HG03565 (cell line): ENCODE data around the gene ETFB.

Source experiments
- ATAC-seq: cut with Tn5 transposase; IDR thresholded peaks from one replicate; pipeline ENCODE4 v1.9.1; 2021; ENCODE audit warnings: mild to moderate bottlenecking, moderate library complexity; ENCODE audit not compliant: unreplicated experiment

The ETFB gene

DNA sequence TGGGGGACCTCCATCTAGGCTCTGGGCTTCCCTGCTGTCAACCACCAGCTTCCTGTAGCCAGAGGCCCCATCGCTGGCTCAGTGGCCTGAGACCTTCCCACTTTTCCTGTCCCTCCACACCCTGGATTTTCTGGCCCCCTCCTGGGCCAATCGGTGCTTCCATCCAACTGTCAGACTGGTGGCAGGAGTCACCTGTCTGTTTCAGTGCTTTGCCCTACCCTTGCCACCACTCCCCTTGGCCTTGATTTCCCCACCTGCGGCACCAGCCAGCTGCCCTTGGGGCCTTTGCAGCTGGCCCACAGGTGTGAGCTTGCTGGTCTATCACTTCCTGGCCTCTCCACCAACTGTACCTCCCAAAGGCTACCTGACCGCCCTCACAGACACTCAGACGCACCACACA lies 36.8 kb downstream of the ETFB start:
- ATAC-seq = no peak

DNA sequence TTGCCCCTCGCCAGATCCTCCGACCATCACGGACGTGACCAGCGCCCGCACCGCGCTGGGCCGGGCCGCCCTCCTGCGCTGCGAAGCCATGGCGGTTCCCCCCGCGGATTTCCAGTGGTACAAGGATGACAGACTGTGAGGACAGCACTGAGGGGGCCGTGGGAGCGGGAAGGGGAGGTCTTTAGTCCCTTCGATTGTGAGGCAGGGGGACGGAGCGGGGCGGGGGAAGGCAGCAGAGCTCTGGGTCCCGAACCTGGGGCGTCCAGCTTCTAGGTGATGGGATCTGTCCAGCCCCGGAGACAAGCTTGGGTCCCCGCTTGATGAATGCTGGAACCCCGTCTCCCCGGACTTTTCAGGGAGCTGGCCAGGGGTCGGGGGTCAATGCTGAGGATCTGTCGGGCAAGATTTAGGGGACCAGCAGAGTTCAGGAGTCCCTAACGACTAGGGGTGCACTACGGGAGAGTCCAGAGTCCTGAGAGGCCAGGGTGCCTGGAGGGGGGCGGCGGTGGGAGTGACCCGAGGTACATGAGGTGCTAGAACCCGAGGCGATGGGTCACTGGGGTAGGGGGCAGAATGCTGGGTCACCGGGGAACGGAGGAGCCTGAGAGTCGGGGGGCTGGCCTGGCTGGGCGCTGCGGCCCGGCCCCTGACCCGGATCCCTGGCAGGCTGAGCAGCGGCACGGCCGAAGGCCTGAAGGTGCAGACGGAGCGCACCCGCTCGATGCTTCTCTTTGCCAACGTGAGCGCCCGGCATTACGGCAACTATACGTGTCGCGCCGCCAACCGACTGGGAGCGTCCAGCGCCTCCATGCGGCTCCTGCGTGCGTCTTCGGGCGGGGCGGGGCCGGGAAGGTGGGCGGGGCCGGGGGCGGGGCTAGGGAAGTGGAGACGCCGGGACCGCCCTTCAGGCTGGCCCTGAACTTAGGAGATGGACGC lies 38.9 kb downstream of the ETFB start:
- no peak for ATAC-seq

DNA sequence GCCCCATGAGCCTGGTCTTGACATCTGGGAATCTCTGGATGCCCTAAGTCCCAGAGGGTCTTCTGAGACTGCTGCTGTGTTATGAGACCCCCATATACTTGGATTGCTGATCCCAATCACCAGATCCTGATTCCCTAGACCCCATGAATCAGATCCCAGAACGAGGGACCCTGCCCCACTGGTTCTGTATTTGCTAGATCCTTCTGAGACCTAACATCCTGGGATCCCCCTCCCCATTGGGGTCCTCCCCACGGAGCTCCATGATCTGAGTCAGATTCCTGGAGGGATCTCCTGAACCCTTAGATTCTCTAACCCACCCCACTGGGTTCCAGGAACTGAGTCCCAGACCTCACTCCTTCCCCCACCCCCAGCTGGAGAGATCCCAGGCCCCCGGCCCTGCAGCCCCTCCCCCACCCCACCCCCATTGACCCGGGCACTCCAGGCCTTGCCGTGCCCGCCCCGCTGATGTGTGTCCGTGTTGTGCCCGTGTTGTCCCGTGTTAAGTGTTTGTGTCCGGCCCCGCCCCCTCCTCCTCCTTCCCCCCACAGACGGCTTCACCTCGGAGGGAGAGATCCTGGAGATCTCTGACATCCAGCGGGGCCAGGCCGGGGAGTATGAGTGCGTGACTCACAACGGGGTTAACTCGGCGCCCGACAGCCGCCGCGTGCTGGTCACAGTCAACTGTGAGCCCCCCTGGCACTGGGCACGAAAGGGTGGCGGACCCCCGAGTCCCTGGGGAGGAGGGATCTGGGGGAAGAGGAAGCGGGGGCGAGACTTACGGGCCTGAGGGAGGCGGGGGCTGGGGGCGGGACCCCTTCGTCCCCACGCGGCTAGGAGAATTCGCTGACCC lies 39.7 kb downstream of the ETFB start:
- ATAC-seq = no peak

DNA sequence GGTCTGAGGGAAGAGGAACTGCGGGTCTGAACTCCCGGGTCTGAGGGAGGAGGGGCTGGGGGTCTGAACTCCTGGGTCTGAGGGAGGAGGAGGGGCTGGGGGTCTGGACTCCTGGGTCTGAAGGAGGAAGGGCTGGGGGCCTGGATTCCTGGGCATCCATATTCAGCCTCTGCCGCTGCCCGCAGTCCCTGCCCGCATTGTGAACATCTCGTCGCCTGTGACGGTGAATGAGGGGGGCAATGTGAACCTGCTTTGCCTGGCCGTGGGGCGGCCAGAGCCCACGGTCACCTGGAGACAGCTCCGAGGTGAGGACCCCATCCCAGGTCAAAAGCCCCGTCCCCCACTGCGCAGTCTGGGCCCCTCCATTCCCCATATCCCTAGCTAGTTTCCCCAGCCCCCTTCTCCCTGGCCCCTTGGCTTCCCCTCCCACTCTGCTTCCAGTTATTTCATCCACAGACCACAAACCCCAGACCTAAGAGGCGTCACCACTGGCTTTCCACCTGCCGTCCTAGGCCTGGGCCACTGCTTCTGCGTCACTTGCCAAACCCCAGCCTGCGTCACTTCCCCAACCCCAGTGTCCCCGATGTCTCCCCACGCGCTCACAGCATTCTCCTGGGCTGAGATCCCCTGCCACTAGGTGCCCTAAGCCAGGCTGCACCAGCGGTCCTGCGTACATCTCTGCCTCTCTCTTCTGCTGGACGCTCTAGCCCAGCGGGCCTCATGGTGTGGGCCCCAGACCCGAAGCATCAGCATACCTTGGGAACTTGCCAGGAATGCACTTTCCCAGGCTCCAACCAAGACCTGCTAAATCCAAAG lies 40.8 kb downstream of the ETFB start:
- ATAC-seq = no peak

DNA sequence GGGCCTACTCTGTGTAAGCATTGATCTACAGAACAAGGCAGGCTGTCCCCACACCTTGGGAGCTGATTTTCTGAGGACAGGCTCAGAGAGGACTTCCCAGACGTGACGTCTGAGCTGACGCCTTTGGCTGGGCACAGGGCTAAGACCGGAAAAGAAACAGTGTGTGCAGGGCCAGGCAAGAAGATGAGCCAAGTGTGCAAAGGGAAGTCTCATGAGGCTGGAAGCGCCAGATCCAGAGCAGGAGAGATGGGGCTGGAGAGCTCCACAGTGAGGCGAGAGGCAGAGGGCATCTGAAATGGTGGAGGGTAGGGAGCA lies 42.1 kb downstream of the ETFB start:
- no peak for ATAC-seq

DNA sequence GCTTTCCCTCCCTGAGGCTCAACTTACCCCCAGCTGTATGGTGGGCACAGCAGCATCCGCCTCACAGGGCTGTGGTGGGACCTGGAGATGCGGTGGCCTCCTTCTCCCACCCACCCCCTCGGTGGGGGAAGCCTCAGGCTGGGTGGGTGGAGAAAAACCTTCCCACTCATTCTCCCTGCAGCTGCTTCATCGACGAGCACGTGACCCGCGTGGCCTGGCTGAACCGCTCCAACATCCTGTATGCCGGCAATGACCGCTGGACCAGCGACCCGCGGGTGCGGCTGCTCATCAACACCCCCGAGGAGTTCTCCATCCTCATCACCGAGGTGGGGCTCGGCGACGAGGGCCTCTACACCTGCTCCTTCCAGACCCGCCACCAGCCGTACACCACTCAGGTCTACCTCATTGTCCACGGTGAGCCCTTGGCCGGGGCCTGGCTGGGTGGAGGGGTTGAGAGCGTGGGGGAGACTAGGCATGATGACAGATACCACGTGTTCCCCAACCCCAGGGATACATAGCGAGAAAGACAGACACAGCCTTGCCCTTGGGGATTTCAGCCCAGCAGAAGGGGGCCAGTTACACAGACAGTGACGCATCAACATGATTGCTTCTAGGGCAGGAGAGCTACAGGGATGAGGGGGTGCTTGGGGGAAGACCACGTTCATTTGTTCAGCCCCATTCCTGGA lies 42.6 kb downstream of the ETFB start:
- no peak for ATAC-seq

DNA sequence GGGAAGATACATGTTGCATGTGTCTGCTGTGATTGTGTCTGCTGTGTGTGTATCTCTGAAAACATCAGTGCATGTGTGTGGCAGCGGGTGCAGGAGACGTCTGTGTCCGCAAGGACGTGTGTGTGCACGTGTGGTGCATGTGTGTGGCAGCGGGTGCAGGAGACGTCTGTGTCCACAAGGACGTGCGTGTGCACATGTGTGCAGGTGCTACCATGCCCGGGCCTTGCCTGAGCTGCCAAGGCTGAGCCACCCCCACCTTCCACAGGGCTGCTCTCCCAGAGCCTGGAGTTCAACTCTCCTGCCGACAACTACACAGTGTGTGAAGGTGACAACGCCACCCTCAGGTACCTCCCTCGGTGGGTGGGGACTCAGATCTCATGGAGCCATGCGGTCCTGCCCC lies 44.4 kb downstream of the ETFB start:
- ATAC-seq = no peak

DNA sequence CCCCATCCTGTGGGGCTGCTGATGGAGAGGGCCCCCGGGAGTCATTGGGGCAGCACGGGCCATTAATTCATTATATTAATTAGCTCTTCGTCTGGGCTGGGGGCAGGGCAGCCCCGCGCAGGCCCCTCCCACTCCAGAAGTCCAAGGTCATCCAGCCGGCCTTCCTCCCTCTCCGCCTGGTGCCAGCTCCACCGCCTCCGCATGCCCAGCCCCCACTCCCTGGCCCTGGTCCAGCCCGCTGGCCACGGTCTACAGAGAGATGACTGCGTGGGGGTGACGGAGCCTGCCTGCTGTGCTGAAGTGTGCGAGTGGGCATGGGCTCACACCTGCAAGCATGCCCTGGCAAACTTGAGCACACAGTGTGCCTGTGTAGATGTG lies 45.9 kb downstream of the ETFB start:
- no peak for ATAC-seq

DNA sequence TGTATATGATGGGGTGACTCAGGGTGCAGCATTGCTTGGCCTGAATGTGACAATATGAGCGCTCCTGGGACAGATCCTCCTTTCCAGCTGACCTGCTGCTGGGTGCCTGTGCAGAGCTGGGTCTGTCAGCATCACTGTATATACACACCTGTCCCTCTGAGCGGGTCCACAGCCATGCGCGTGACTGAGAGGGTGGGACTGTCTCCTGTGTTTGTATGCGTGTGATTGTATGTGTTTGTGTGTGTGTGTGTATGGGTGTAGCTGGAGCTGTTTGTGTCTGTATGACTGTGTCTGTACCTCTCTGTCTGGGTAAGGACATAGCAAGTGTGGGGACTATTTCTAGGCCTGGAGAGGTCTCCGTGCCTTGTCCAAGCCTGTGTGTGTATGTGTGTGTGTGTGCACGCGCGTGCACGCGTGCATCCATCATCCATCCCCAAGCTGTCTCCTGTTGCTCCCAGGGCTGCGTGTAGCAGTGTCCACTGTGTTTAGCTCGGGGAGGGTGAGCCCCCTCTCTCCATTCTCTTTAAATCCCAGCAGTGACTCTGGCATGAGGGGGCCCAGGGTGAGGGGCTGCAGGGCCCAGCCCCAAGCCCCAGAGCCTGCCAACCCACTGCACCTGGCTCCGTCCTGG lies 46.4 kb downstream of the ETFB start:
- ATAC-seq = no peak

DNA sequence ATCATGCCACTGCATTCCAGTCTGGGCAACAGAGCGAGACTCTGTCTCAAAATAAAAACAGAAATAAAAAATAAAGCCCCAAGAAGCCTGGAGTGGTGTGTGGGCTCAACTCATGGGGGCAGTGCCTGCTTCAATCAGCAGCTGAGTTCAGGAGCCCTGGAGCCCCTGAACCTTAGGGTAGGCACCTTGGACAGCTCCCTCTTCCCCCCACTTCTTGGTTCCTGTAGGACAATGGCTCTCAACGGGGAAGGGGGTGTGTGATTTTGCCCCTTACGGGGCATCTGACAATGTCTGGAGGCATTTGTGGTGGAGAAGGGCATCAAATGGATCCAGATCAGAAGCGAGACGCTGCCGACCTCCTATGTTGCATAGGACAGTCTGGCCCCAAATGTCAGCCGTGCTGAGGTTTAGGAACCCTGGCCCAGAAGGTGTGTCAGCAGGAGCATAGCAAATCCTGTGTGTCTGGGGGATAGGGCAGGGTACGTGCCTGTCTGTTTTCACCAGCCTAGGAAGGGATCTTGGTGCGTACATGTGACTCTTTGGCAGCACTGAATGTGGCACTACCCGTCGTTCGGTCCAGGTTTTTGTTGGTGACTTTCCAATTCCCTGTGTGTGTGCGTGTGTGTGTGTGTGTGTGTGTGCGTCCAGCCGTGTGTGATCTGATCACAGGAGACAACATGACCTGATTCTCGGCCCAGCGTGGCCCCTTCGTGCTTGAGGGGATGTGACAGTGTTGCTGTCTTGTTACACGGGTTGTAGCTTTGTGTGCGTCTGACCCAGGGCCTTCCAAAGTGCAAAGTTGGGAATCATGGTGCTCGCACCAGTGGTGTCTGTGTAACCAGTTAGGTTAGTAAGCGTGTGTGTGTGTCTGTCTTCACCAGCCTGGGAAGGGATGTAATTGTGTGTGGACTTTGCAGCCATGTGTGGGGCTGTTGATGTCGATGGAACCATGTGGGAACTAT lies 47.2 kb downstream of the ETFB start:
- ATAC-seq = no peak

DNA sequence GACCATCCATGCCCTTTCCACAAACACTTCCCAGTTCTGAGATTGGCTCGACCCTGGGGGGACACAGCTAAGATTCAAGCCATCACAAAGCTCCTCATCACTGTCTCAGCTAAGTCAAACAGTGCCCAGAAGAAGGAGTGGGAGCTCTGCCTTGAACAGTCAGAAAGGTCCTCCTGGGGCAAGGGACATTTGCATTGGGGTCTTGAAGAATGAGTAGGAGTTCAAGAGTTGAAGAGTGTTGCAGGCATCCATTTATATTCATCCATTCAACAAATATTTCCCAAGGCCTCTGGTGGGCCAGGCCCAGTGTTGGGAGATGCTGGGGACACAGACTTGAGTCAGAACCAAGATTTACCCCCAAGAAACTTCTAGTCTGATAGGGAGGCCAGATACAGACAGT lies 48.2 kb downstream of the ETFB start:
- ATAC-seq = no peak

DNA sequence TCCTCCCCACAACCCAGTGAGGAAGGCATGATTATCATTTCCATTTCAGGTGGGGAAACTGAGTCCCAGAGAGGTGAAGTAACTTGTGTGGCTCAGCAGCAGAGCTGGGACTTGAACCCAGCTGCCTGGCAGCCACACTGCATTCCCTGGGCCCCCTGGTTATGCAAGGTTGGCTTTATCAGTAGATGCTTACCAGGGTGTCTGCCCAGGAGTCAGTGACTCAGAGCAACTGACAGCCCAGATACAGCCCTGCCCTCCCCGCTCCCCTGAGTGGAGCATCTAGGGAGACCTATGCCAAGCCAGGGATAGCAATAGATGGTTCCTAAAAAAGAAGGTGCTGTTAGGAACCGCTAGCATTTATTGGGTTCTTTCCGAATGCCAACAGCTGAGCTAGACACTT lies 48.8 kb downstream of the ETFB start:
- no peak for ATAC-seq

DNA sequence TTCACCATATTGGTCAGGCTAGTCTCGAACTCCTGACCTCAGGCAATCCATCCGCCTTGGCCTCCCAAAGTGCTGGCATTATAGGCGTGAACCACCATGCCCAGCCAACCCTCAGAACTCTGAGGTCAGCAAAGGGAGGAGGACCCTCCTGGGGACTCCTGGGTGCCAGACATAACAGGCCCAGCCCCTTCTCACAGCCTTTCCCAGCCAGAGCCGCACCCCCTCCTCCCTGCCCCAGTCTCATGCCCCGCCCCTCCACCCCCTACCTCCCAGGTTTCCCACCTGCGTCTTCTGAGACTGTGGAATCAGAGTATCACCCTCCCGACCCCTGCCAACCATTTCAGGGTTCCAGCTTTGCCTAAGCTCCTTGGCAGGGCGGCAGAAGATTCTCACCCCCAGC lies 49.5 kb downstream of the ETFB start:
- ATAC-seq = no peak

DNA sequence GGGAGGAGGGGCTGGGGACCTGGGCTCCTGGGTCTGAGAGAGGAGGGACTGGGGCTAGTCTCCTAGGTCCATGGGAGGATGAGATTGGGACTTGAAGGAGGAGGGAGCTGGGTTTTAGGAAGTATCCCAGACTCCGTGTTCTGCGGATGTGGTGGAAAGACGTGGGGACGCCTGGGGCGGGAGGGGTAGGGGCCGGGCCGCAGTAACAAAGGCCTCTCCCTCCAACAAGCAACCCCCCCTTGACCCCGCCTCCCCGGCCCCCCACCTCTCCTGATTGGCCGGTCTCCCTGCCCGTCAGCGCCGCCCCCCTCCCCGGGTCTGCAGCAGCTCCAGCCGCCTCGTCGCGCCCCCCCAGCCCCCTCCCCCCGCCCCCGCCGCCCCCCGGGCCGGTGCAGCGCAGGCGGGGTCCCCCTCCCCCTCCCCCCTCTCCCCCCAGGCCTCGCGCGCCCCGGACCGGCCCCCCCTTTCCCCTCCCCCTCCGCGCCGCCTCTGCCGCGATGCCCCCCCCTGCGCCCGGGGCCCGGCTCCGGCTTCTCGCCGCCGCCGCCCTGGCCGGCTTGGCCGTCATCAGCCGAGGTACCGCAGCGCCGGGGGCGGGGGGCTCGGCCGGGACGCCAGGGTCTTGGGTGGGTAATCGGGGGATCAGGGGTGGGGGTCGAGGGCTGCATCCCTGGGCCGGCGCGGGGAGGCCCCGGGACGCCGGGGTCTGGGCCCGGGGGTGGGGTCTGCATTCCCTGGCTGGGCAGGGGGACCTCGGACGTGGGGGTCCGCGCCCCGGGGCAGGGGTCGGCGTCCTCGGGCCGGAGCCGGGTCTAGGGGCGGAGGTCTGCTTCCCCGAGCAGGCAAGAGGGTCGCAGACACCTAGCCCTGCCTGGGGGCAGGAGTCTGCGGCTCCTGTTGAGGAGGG lies 54.6 kb downstream of the ETFB start, which contains the start of gene IGLON5:
TSS of gene IGLON5 (plus strand) at position 294 of the 907 bp plus-strand sequence. CDS start at position 498, 204 bp downstream.
- no peak for ATAC-seq

DNA sequence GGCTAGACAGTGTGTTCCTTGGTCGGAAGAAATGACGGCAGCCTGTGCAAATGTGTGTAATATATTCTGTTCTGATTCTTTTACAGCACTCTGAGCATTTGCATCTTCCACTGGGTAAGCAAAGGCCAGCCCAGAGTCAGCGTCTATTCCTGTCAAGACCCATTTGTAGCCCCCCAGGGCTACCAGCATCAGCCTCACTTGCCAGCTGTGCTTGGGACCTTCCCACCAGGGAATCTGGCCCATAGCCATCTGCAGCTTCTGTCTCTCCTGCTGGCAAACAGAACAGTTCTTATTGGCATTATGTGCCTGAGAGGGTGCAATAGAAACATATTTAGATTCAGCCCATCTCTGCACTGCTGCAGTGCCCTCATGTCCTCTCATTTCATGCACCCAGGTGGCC lies 60.7 kb downstream of the ETFB start:
- ATAC-seq = no peak

DNA sequence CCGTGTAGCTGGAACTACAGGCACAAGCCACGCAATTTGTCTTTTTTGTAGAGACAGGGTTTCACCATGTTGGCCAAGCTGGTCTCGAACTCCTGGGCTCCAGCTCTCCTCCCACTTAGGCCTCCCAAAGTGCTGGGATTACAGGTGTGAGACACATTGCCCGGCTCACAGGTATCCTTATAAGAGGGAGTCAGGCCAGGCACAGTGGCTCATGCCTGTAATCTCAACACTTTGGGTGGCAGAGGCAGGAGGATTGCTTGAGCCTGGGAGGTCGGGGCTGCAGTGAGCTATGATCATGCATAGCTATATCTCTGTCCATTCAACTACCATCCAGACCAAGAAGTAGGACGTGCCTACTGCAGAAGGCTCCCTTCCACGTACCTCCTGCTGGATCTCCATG lies 64.9 kb downstream of the ETFB start:
- ATAC-seq = no peak

DNA sequence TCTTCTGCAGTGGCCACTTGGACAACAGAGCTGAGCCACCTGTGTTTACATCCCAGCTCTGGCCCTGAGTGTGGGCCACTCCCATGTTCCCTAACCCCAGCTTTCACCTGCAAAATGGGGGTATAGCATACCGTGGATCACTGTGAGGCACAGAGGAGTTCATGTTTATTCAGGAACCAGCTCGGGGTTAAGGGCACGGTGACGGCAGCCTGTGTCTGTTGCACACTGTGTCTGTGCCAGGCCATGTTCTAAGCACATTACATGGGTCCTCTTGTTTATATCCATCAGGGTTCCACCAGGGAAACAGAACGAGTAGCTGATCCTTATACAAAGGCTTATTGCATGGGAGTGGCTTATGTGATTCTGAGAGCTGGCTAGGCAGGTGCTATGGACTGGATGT lies 68.8 kb downstream of the ETFB start:
- ATAC-seq = no peak
